Endothelial cell of umbilical vein (primary cell): ENCODE measurements around the gene RARRES1. TPM values are rescaled to one million over a fixed set of nuclear protein-coding genes. Genes with fewer than 3 reads are reported as not detected.

ENCODE experiments used
- BruUV-seq: library from RNA; stranded (reverse); fragments of 400-500 nt; replicated peaks from 2 replicates; lab custom pipeline; 2021; lab: Mats Ljungman, UMichigan
- CTCF ChIA-PET: fragments of 300-600, 350-600 bp; sonication (Branson Sonifier 250); formaldehyde crosslinking; loops from one replicate; lab custom pipeline; 2021; ENCODE audit warnings: antibody characterized with exemption, inconsistent platforms; lab: Charles Lee
- POLR2A ChIA-PET: fragments of 300-600, 350-600 bp; sonication (Branson Sonifier 250); formaldehyde crosslinking; loops from one replicate; lab custom pipeline; 2021; ENCODE audit warnings: antibody characterized with exemption, inconsistent platforms; lab: Charles Lee
- DNase-seq: peaks from one replicate; pipeline ENCODE4 v3.0.0-alpha.2; 2011; ENCODE audit warnings: low read depth, low spot score
- FAIRE-seq: peaks from 2 replicates; lab custom pipeline; 2011; peaks lifted over from hg19 to GRCh38; lab: Jason Lieb, UNC
- H2AFZ ChIP-seq: 2 replicates; pipeline ENCODE4 v1.6.0; 2012; ENCODE audit warnings: low read depth, low read length, control low read depth, inconsistent platforms
- H3K27ac ChIP-seq: 2 replicates; pipeline ENCODE4 v1.5.1; 2011; ENCODE audit warnings: low read depth, mild to moderate bottlenecking, control low read depth, low read length, moderate library complexity; ENCODE audit not compliant: insufficient read depth
- H3K27me3 ChIP-seq, 2 experiments: 2 replicates each; pipeline versions ENCODE4 v1.6.0 to v1.6.1; 2011; ENCODE audit warnings: low read length in 2 of 2, mixed read lengths in 1 of 2; ENCODE audit not compliant: control insufficient read depth in 2 of 2, insufficient read depth in 2 of 2
- H3K36me3 ChIP-seq, 2 experiments: 2 replicates in 1 of 2; 3 replicates in 1 of 2; pipeline ENCODE4 v1.5.1; 2011; ENCODE audit warnings: low read length in 2 of 2, mild to moderate bottlenecking in 1 of 2, moderate library complexity in 1 of 2; ENCODE audit not compliant: control insufficient read depth in 2 of 2, insufficient read depth in 2 of 2; ENCODE audit errors: extremely low read depth in 1 of 2
- H3K4me1 ChIP-seq: 3 replicates; pipeline ENCODE4 v1.5.1; 2011; ENCODE audit warnings: mild to moderate bottlenecking, low read length; ENCODE audit not compliant: control insufficient read depth, insufficient read depth; ENCODE audit errors: extremely low read depth
- H3K4me2 ChIP-seq: 2 replicates; pipeline ENCODE4 v1.6.1; 2011; ENCODE audit warnings: low read length, control low read depth, mixed read lengths; ENCODE audit not compliant: insufficient read depth
- H3K4me3 ChIP-seq, 3 experiments: fragments of 200-600 bp in 1 of 3; sonication (generic), shearing (Covaris generic) in 1 of 3; replicated peaks in 1 of 3; 2 replicates each; pipeline ENCODE4 v1.5.1; 2011 to 2016; ENCODE audit warnings: control low read depth in 3 of 3, low read length in 3 of 3, mild to moderate bottlenecking in 2 of 3, inconsistent platforms in 1 of 3, low read depth in 1 of 3, moderate library complexity in 1 of 3; ENCODE audit not compliant: insufficient read depth in 1 of 3
- H3K79me2 ChIP-seq: 2 replicates; pipeline ENCODE4 v1.6.0; 2012; ENCODE audit warnings: low read length, inconsistent platforms; ENCODE audit not compliant: control insufficient read depth, insufficient read depth
- H3K9ac ChIP-seq: replicated peaks from 2 replicates; pipeline ENCODE3; 2011; ENCODE audit warnings: low read length, control low read depth; ENCODE audit not compliant: insufficient read depth; ENCODE audit errors: extremely low read depth
- H3K9me1 ChIP-seq: replicated peaks from 3 replicates; pipeline ENCODE4 v1.6.0; 2011; ENCODE audit warnings: mild to moderate bottlenecking, low read length; ENCODE audit not compliant: control insufficient read depth, insufficient read depth; ENCODE audit errors: extremely low read depth
- H3K9me3 ChIP-seq: replicated peaks from 2 replicates; pipeline ENCODE4 v1.5.1; 2012; ENCODE audit warnings: low read length, inconsistent platforms; ENCODE audit not compliant: control insufficient read depth, insufficient read depth
- H4K20me1 ChIP-seq: replicated peaks from 2 replicates; pipeline ENCODE3; 2011; ENCODE audit warnings: mild to moderate bottlenecking, low read length; ENCODE audit not compliant: control insufficient read depth, insufficient read depth; ENCODE audit errors: extremely low read depth
- CTCF ChIP-seq, 2 donors: IDR thresholded peaks; 1 replicate in 1 of 2; 2 replicates in 1 of 2; pipeline ENCODE4 v1.5.1; 2011; ENCODE audit warnings: low read length in 2 of 2, mild to moderate bottlenecking in 2 of 2, moderate library complexity in 2 of 2, control low read depth in 1 of 2, inconsistent platforms in 1 of 2, low read depth in 1 of 2; ENCODE audit not compliant: insufficient read depth in 1 of 2; ENCODE audit errors: extremely low read depth in 1 of 2
- EZH2 ChIP-seq: IDR thresholded peaks from 2 replicates; pipeline ENCODE4 v1.6.1; 2012; ENCODE audit warnings: borderline replicate concordance, low read depth, mild to moderate bottlenecking, moderate library complexity, low read length, inconsistent platforms; ENCODE audit not compliant: severe bottlenecking
- FOS ChIP-seq: IDR thresholded peaks from 2 replicates; pipeline ENCODE4 v1.6.1; 2011; ENCODE audit warnings: mild to moderate bottlenecking, low read length, moderate library complexity, borderline replicate concordance; ENCODE audit not compliant: insufficient read depth
- JUN ChIP-seq: IDR thresholded peaks from 2 replicates; pipeline ENCODE4 v1.6.1; 2011; ENCODE audit warnings: borderline replicate concordance, low read depth; ENCODE audit not compliant: insufficient read length, insufficient read depth
- MAX ChIP-seq: IDR thresholded peaks from 2 replicates; pipeline ENCODE4 v1.6.1; 2011; ENCODE audit not compliant: insufficient read depth, insufficient read length
- MYC ChIP-seq: IDR thresholded peaks from one replicate; pipeline ENCODE4 v1.6.1; 2011; ENCODE audit warnings: mild to moderate bottlenecking, low read depth, low read length
- POLR2A ChIP-seq: IDR thresholded peaks from 2 replicates; pipeline ENCODE4 v1.6.1; 2012; ENCODE audit warnings: low read depth, mild to moderate bottlenecking, control low read depth, low read length
- dilution Hi-C: fragments of 300-500 bp; cut with MboI; formaldehyde crosslinking; loops from one replicate; pipeline ENCODE4 v1.15.0; 2019; ENCODE audit warnings: low sequenced_read_pairs; ENCODE audit not compliant: extremely low pct_ligation_motif_present
- intact Hi-C: fragments of 100-400 bp; cut with micrococcal nuclease; formaldehyde crosslinking; loops from one replicate; pipeline ENCODE4 v1.10.0; 2022
- polyA plus RNA-seq, 4 experiments: library from polyadenylated mRNA; depleted of rRNA in 3 of 4; stranded (reverse) in 3 of 4; unstranded in 1 of 4; fragments of >200 nt; gene quantifications; 2 replicates each; pipeline versions ENCODE4 v1.2.1 to v1.2.3, GENCODE V29; 2011 to 2012; ENCODE audit warnings: missing spikeins in 1 of 4
- total RNA-seq: library from RNA; stranded (reverse); gene quantifications from 2 replicates; pipeline ENCODE4 v1.2.3, GENCODE V29; 2021

Gene RARRES1
- total and polyA plus RNA-seq, 2 donors (not counting 3 experiments of a cell fraction or from before 2014, with no cell fraction given): 0.98 to 1.5 TPM

GRCh38 chr3:158683230-158683962 is 48.9 kb downstream of the RARRES1 start:
- ChIA-PET CTCF (interaction anchor here (1.1 to 1.3 kb wide), 2 partner anchors 11 to 44 kb away, joined by 4 read pairs; partner anchors contain the start of gene LXN), POLR2A (interaction anchor here (0.5 kb wide), 1 partner anchor 47 kb away, joined by 13 read pairs; no protein-coding TSS in a partner anchor)
- H3K9me1 ChIP-seq: no peaks in the 10 kb centered on the region
- H2AFZ ChIP-seq: no peak overlapping the region
- H3K4me3 ChIP-seq: no peak overlapping the region
- no peaks in the 10 kb centered on the region for H3K27me3 ChIP-seq
- H4K20me1 ChIP-seq: no peaks in the 10 kb centered on the region
- no peaks in the 10 kb centered on the region for H3K9me3 ChIP-seq
- dilution Hi-C loops (no loop called here), intact Hi-C loops (no loop called here)
- peaks cover 0 to 6% of the 10 kb centered on the region in 2 experiments for H3K36me3 ChIP-seq
- BruUV-seq: no TSS peak
- no peaks in the 10 kb centered on the region for H3K79me2 ChIP-seq
- DNase-seq: no peak
- peaks cover 17% of the 10 kb centered on the region for H3K4me1 ChIP-seq
- no peak for FAIRE-seq
- H3K4me2 ChIP-seq: no peak overlapping the region
- TF ChIP-seq POLR2A (no peak), EZH2 (no peak), FOS (no peak), MAX (no peak), JUN (no peak), CTCF (IDR thresholded peaks at IDR 0.05; ENCODE audit: extremely low read depth in 1 of 2, insufficient read depth in 1 of 2, low read depth in 1 of 2, low read length in 2 of 2) (no peak), MYC (no peak)
- no peak overlapping the region for H3K27ac ChIP-seq
- no peak overlapping the region for H3K9ac ChIP-seq
